Pancreas (tissue), 10 donors: ENCODE data around the gene ABCD3. TPM values are rescaled to one million over a fixed set of nuclear protein-coding genes. Genes with fewer than 3 reads are reported as not detected.
"Not testable (repeated sequence)": the region's sequence is repeated elsewhere in the genome, so short reads cannot be mapped to it uniquely, and the experiment has no call there.

Source experiments
- ATAC-seq, 4 donors: fragments of 200-7000 bp; cut with Tn5 transposase; one replicate each; pipeline versions ENCODE4 v1.8.0 to v1.9.1; 2020; ENCODE audit warnings: mild to moderate bottlenecking in 4 of 4, moderate library complexity in 4 of 4
- DNase-seq, 6 donors: peaks; one replicate each; pipeline ENCODE4 v3.0.0-alpha.2; 2020
- FAIRE-seq: peaks from 2 replicates; lab custom pipeline; 2012; peaks lifted over from hg19 to GRCh38; lab: Jason Lieb, UNC
- H3K27ac ChIP-seq, 4 donors: fragments of 200-600 bp; sonication (generic); 1 replicate in 3 of 4; 2 replicates in 1 of 4; pipeline versions ENCODE4 v1.5.0 to v1.8.0; 2020
- H3K27me3 ChIP-seq, 4 donors: fragments of 200-600 bp; one replicate each; pipeline ENCODE4 v1.8.0; 2021
- H3K36me3 ChIP-seq, 3 donors: fragments of 200-600 bp; sonication (generic) in 1 of 3; one replicate each; pipeline versions ENCODE4 v1.5.0 to v1.8.0; 2020 to 2021
- H3K4me1 ChIP-seq, 3 donors: fragments of 200-600 bp; one replicate each; pipeline ENCODE4 v1.8.0; 2021
- H3K4me3 ChIP-seq, 4 donors: fragments of 200-600 bp; sonication (generic) in 2 of 4; one replicate each; pipeline versions ENCODE4 v1.5.0 to v1.8.0; 2020 to 2021
- H3K9me3 ChIP-seq, 4 donors: fragments of 200-600 bp; one replicate each; pipeline ENCODE4 v1.8.0; 2021
- CTCF ChIP-seq, 4 donors: fragments of 200-600 bp; sonication (generic) in 3 of 4; IDR thresholded peaks; one replicate each; pipeline versions ENCODE4 v1.5.0 to v1.8.0; 2021; ENCODE audit warnings: antibody characterized with exemption in 4 of 4
- WGBS, 2 donors: extraction: QIAGEN DNeasy Blood & Tissue Kit; methylation state at CpG; one replicate each; pipeline ENCODE4 v1.1.7; 2013; 5-methylcytosine and 5-hydroxymethylcytosine counted together
- intact Hi-C, 3 donors: fragments of 100-400 bp; cut with DNase I; formaldehyde crosslinking; loops; one replicate each; pipeline versions ENCODE4 v1.11.1 to v1.14.2; 2022
- polyA plus RNA-seq, 2 donors: library from polyadenylated mRNA; stranded (reverse); fragments of 200-250 nt; gene quantifications; one replicate each; pipeline ENCODE4 v1.2.3, GENCODE V29; 2013
- total RNA-seq, 6 donors: library from RNA; stranded (reverse); fragmentation: NEBNext Ultra II Directional in 4 of 6; extraction: Animal tissue kit (Norgen Biotek cat#: 25700) in 4 of 6; gene quantifications; one replicate each; pipeline versions ENCODE4 v1.2.1 to v1.2.4, GENCODE V29; 2021 to 2023
- donor health status: healthy with polysubstance abuse.
- donor health status: DM: no; HTN: no; CAD: no; lungs with moderate emphysema.
- donor health status: DM: no; HTN: no; CAD: no.
- donor health status: control.
- donor health status: control.
- donor health status: Bipolar disorder and iron deficiency.
- donor health status: DM: yes; HTN: yes; CAD: no.
- donor health status: DM: no; HTN: no; CAD: no.
- donor health status: DM: no; HTN: no; CAD: no.
- donor health status: DM: yes; HTN: yes; CAD: no.

Gene ABCD3
- total and polyA plus RNA-seq, 8 donors = 11.7 to 35.8 (median 30.8) TPM

- DNase-seq (no peak), FAIRE-seq (no peak), ATAC-seq (no peak)
- Histone ChIP-seq H3K27me3 (no peaks in the 10 kb centered on the region), H3K4me1 (peaks cover 2 to 8% (median 5%) of the 10 kb centered on the region in 3 donors), H3K36me3 (no peaks in the 10 kb centered on the region), H3K27ac (no peak overlapping the region), H3K4me3 (no peak overlapping the region), H3K9me3 (no peaks in the 10 kb centered on the region)
- TF ChIP-seq CTCF (IDR thresholded peaks at IDR 0.05) = no peak
- 98 to 99% methylated on average over 2 of the region's 2 CpGs for WGBS, 2 donors
- intact Hi-C loops = no loop called here
These were observed 15.7 kb downstream of the ABCD3 start for GRCh38 chr1:94433866-94434265.

- Histone ChIP-seq H3K36me3 (no peaks in the 10 kb centered on the region), H3K9me3 (no peaks in the 10 kb centered on the region), H3K4me1 (peaks cover 2 to 7% (median 7%) of the 10 kb centered on the region in 3 donors), H3K27me3 (no peaks in the 10 kb centered on the region), H3K27ac (no peak overlapping the region), H3K4me3 (no peak overlapping the region)
- intact Hi-C loops = no loop called here
- DNase-seq (no peak), ATAC-seq (no peak), FAIRE-seq (no peak)
- no peak for TF ChIP-seq CTCF (IDR thresholded peaks at IDR 0.05)
- 93% methylated on average over 2 of the region's 2 CpGs for WGBS, 2 donors
These were observed 16.3 kb downstream of the ABCD3 start for GRCh38 chr1:94434365-94435045.

- peak in 1 of 4 donors; percentile 42 for ATAC-seq
- intact Hi-C loops = no loop called here
- Histone ChIP-seq H3K4me3 (no peak overlapping the region), H3K9me3 (peaks cover 0 to 4% (median 0%) of the 10 kb centered on the region in 4 donors), H3K4me1 (peaks cover 2 to 12% (median 7%) of the 10 kb centered on the region in 3 donors), H3K27me3 (no peaks in the 10 kb centered on the region), H3K27ac (no peak overlapping the region), H3K36me3 (no peaks in the 10 kb centered on the region)
- 75 to 81% methylated on average over 2 of the region's 2 CpGs for WGBS, 2 donors
- TF ChIP-seq CTCF (IDR thresholded peaks at IDR 0.05) = no peak
- DNase-seq = no peak
- FAIRE-seq = no peak
These were observed 20.6 kb downstream of the ABCD3 start for GRCh38 chr1:94438692-94439276.

- TF ChIP-seq CTCF (IDR thresholded peaks at IDR 0.05) = no peak
- no peaks in the 10 kb centered on the region for H3K36me3 ChIP-seq
- H3K27me3 ChIP-seq = no peaks in the 10 kb centered on the region
- ATAC-seq = no peak
- peaks cover 2 to 12% (median 7%) of the 10 kb centered on the region in 3 donors for H3K4me1 ChIP-seq
- FAIRE-seq = no peak
- H3K27ac ChIP-seq = no peak overlapping the region
- no peak for DNase-seq
- WGBS, 2 donors = 96 to 97% methylated on average over 1 of the region's 1 CpG
- H3K9me3 ChIP-seq = peaks cover 0 to 4% (median 0%) of the 10 kb centered on the region in 4 donors
- intact Hi-C loops = no loop called here
- H3K4me3 ChIP-seq = no peak overlapping the region
These were observed 21.9 kb downstream of the ABCD3 start for GRCh38 chr1:94440088-94440487.

GRCh38 chr1:94443067-94443466 lies 24.9 kb downstream of the ABCD3 start:
- H3K4me1 ChIP-seq = peaks cover 0 to 12% (median 7%) of the 10 kb centered on the region in 3 donors
- H3K9me3 ChIP-seq, H3K27ac ChIP-seq, intact Hi-C loops, DNase-seq, H3K4me3 ChIP-seq, ATAC-seq, H3K27me3 ChIP-seq, FAIRE-seq, H3K36me3 ChIP-seq: not testable (repeated sequence)

- FAIRE-seq, intact Hi-C loops, H3K27ac ChIP-seq, H3K36me3 ChIP-seq, H3K4me3 ChIP-seq, H3K4me1 ChIP-seq, H3K9me3 ChIP-seq, H3K27me3 ChIP-seq, DNase-seq, ATAC-seq: not testable (repeated sequence)
- WGBS, 2 donors = 63 to 82% methylated on average over 3 of the region's 3 CpGs
These were observed 26.6 kb downstream of the ABCD3 start for GRCh38 chr1:94444819-94445218.

- H3K27me3 ChIP-seq, H3K4me1 ChIP-seq, ATAC-seq, DNase-seq, H3K27ac ChIP-seq, H3K9me3 ChIP-seq, FAIRE-seq, H3K4me3 ChIP-seq, intact Hi-C loops: not testable (repeated sequence)
- peaks cover 0 to 12% (median 11%) of the 10 kb centered on the region in 3 donors for H3K36me3 ChIP-seq
- 97 to 99% methylated on average over 8 of the region's 8 CpGs for WGBS, 2 donors
These were observed 27.5 kb downstream of the ABCD3 start for GRCh38 chr1:94445733-94446132.

GRCh38 chr1:94446177-94446576 lies 28.0 kb downstream of the ABCD3 start:
- H3K4me3 ChIP-seq, ATAC-seq, H3K27me3 ChIP-seq, H3K4me1 ChIP-seq, DNase-seq, H3K27ac ChIP-seq, intact Hi-C loops, FAIRE-seq, H3K9me3 ChIP-seq: not testable (repeated sequence)
- 94 to 95% methylated on average over 6 of the region's 6 CpGs for WGBS, 2 donors
- H3K36me3 ChIP-seq = peaks cover 0 to 12% (median 11%) of the 10 kb centered on the region in 3 donors
